ENCODE measurements around the gene MGME1.
A peak's percentile ranks its signal among the peaks of the same experiment; 100 is the strongest.
"Not testable (repeated sequence)": the region's sequence is repeated elsewhere in the genome, so short reads cannot be mapped to it uniquely, and the experiment has no call there.

The MGME1 gene

GRCh38 chr20:17960400-17960885 is 8.4 kb upstream of the MGME1 start:
- DNase-seq (ENCODE audit: low read depth), result not testable (repeated sequence)

GRCh38 chr20:17960927-17961586 is 7.8 kb upstream of the MGME1 start:
- DNase-seq (ENCODE audit: low read depth), result no peak

GRCh38 chr20:17961587-17961940 is 7.3 kb upstream of the MGME1 start:
- DNase-seq (ENCODE audit: low read depth), result peak; percentile 46

DNA sequence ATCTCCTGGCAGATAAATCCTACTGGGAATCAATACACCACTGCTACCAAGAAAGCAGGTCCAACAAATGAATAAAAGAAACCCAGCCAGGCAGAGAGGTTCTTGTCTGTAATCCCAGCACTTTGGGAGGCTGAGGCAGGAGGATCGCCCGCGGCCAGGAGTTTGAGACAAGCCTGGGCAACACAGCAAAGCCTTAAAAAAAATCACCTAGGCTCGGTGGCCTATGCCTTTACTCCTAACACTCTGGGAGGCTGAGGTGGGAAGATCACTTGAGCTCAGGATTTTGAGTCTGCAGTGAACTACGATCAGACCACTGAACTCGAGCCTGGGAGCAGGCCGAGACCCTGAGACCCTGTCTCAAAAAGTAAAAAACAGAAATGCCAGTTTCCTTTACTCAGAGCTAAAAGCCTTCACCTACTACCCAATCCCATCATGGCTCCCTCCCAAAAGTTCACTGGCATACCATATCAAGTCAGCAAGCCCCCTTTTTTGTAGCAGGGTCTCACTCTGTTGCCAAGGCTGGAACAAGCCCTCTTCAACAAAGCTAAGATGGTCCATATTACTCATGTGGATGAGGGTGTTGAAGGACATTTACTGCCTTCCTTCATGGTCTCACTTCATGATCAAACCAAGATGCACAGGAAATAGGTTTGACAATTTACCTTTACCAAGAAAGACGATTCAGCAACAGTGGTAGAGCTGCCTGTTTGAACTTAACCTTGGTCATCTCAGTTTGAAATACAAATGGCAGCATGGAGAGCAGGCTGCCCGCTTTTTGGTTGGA is 5.5 kb upstream of the MGME1 start:
- DNase-seq (ENCODE audit: low read depth), result no peak

GRCh38 chr20:17964073-17964472 is 4.7 kb upstream of the MGME1 start:
- no peak for DNase-seq (ENCODE audit: low read depth)

- no peak for DNase-seq (ENCODE audit: low read depth)
Measured at GRCh38 chr20:17964632-17965031, 4.2 kb upstream of the MGME1 start.

DNA sequence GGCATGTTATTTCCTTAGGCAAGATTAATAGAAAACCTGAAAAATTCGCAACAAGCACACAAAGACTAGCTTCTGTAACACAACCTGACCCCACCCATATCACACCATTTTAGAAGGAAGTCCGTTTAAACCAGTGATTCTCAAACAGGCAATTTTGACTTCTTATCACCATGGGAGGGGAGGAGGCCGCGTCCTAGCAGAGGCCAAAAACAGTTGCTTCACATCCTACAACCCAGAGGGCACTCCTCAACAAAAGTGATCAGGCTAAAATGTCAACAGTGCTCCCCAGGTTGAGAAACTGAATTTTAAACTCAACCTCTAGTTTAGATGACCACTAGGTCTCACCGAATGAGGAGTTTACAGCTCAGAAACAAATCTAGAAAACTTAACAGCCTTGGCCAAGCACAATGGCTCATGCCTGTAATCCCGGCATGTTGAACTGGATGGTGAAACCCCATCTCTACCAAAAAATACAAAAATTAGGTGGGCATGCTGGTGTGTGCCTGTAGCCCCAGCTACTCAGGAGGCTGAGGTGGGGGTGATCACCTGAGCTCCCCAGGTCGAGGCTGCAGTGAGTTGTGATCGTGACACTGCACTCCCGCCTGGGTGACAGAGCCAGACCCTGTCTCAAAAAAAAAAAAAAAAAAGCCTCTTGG is 3.6 kb upstream of the MGME1 start:
- no peak for DNase-seq (ENCODE audit: low read depth)

- peak; percentile 58 for DNase-seq (ENCODE audit: low read depth)
Measured at GRCh38 chr20:17966432-17967310, 2.1 kb upstream of the MGME1 start.

DNA sequence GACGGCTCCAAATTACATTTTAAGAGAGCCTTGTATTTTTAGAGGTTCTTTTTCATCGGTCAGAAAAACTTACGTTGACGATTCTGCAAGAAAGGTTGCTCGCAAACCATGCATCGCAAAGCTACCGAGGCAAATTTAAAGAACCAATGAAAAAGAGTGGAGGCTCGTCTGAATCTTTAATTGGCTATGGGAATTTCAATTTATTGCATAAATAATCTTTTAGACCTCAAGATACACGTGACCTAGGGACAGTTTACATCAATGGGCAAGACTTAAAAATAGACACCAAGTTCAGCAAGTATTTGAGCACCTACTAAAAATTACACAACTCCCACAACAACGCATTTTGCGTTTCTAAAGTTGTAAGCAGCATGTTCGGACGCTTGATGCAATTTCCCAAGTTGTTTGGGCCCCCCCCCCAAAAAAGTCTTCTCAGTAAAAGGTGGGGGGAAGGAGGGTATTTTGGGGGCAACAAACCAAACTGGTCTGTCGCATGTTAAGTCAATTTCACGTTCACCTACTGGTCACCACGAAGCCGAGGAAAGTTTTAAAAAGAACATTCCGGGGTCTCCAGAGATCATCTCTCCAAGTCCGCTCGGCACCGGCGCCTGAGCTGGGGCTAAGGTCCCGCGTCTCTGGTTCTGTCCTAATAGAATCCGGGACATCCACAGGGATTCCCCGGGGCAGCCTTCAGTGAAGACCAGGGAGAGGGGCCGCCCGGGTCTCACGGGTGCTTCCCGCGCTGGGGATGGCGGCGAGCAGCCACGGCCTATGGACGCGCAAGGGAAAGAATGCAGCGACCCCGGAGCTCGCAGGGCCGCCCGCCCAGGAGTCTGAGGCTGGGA is 1.1 kb upstream of the MGME1 start:
- DNase-seq (ENCODE audit: low read depth), result peak; percentile 68

DNA sequence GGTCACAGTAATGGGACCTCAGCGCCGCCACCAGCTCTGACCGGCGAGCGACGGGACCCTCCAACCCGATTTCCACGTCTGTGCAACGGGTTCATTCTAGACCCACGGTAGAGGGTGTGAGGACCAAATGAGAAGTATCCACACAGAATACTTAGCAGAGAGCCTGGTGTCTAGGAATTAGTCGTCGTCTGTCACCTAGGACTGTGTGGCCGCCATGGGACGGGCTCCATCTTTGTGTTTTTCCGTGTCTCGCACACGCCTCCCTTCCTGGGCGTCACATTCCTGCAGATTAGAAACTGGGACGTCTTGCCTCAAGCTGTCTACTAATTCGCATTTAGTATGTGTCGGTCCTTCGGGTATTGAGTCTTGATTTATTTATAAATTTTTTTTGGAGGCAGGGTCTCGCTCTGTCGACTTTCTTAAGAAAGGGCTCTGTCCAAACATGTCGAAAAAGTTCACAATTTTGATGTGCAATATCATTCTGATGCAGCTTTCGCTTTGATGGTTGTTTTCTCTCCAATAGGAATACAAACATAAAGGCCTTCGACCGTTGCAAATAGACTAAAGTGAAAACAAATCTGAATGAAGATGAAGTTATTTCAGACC is 563 bp downstream of the MGME1 start:
- peak; percentile 61 for DNase-seq (ENCODE audit: low read depth)

GRCh38 chr20:17969884-17970409 is 1.1 kb downstream of the MGME1 start:
- DNase-seq (ENCODE audit: low read depth), result peak; percentile 65

DNA sequence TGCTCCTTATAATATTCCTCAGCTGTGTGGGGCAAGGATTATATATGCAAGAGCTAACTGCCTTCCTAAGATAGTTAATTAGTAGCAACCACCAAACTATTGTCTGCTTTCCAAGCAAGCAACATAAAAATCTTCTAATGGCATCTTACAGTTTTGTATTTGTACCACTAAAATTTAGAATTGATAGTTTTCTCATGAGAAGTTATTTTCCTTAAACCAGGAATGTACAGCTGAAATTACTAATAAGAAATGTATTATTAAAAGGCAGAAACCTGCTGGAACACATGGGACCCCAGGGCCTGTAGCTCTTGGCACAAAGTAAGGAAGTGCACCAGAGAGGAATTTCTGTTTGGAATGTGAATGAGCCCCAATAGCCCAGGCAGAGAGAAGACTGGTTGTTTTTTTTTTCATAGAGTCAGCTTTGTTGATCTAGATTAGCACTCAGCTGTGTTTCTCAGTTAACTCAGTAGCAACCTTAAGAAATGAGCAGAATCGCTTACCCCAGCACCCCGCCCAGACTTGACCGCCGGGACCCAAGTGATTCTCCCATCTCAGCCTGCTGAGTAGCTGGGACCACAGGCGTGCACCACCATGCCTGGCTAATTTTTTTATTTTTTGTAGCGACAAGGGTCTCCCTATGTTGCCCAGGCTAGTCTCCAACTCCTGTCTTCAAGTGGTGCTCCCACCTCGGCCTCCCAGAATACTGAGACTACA is 2.6 kb downstream of the MGME1 start:
- DNase-seq (ENCODE audit: low read depth), result peak; percentile 87

DNA sequence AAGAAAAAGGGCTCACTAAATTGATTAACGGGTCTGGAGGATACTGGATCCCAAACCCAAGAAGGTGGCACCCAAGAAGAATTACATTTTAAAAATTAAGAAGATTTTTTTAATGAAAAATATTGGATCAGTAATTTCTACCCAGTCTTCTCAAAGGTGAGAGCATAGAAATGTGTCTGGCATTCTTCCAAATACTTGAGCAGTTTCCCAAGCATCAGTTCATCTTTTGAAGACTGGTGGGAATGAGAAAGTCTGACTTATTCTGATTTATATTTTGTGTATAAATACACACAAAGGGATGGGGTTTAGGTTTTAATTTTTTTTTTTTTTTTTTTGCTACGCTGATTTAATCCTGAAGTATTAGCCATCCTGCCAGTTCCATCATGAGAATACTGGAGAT is 3.3 kb downstream of the MGME1 start:
- DNase-seq (ENCODE audit: low read depth), result peak; percentile 24

DNA sequence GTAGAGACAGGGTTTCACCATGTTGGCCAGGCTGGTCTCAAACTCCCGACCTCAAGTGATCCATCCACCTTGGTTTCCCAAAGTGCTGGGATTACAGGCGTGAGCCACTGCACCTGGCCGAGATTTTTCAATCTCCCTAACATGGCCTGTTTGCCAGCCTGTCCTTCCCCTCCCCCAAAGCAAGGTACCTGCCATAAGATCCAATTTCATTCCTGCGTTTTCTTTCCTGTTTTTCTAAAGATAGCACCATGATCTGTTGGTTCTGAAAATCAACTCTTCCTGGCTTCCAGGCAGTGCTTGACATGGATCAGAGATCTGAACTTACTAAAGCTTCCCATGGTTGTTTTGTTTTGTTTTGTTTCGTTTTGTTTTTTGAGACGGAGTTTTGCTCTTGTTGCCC is 7.5 kb downstream of the MGME1 start:
- DNase-seq (ENCODE audit: low read depth), result no peak

- DNase-seq (ENCODE audit: low read depth), result no peak
Measured at GRCh38 chr20:17985388-17986018, 16.7 kb downstream of the MGME1 start.

DNA sequence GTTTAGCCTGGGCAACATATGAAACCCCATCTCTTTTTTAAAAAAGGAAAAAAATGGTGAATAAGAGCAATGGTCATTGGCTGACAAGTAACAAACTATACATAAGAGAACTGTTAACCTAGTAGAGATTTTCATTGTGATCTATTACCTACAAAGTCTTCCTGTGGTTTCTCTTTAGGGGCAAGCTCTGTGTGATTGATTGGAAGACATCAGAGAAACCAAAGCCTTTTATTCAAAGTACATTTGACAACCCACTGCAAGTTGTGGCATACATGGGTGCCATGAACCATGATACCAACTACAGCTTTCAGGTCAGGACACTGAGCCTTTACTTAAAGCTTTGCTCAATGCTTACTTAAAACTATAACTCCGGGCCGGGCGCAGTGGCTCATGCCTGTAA is 19.2 kb downstream of the MGME1 start:
- no peak for DNase-seq (ENCODE audit: low read depth)

- DNase-seq (ENCODE audit: low read depth), result peak; percentile 76
Measured at GRCh38 chr20:17990278-17990972, 21.6 kb downstream of the MGME1 start.

GRCh38 chr20:17992224-17992637 is 23.4 kb downstream of the MGME1 start:
- DNase-seq (ENCODE audit: low read depth), result no peak
